Measurements from ENCODE around the gene PRKCA. TPM values are rescaled to one million over a fixed set of nuclear protein-coding genes. Genes with fewer than 3 reads are reported as not detected.

Gene PRKCA
- total RNA-seq, 1 donor from 2014 or later = 15.5 TPM

DNA sequence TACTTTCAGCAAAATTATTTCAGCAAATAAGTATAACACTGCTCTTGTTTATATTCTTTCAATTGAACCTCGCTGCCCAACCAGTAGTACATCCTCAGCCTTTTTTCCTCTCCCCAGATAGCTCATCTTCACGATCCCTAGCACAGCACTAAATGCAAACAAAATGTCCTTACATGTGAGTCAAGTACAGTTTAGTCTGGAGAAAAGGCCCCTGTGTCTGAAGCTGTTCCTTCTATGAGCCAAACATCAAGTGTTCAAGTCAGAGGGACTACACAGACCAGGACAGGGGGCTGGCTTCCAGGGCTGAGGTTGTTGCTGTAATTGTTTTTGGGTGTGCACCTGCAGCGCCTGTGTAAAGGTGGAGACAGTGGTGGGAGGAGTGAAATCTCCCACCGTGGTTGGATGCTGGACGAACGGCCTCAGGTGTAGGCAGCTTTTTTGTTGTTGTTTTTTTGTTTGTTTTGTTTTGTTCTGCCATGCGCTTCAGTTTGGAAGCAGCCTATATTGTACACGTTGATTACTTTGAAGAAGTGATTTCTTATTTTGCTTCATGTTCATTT is 147.1 kb downstream of the PRKCA start:
- TF ChIP-seq POLR2AphosphoS5 (IDR thresholded peaks at IDR 0.05; ENCODE audit: insufficient read depth in 1 of 2, low read depth in 1 of 2) (no peak), POLR2A (IDR thresholded peaks at IDR 0.05) (no peak), CTCF (IDR thresholded peaks at IDR 0.05) (no peak)
- Histone ChIP-seq H3K4me3 (no peak overlapping the region), H3K9me3 (no peaks in the 10 kb centered on the region), H3K27me3 (no peaks in the 10 kb centered on the region), H3K27ac (no peak overlapping the region), H3K36me3 (no peaks in the 10 kb centered on the region), H3K4me1 (no peaks in the 10 kb centered on the region)
- intact Hi-C loops (cut with DNase I) = no loop called here
- DNase-seq (ENCODE audit: extremely low spot score in 2 of 2) = no peak

GRCh38 chr17:66450008-66450851 is 147.8 kb downstream of the PRKCA start:
- intact Hi-C loops (cut with DNase I) = no loop called here
- no peak for DNase-seq (ENCODE audit: extremely low spot score in 2 of 2)

DNA sequence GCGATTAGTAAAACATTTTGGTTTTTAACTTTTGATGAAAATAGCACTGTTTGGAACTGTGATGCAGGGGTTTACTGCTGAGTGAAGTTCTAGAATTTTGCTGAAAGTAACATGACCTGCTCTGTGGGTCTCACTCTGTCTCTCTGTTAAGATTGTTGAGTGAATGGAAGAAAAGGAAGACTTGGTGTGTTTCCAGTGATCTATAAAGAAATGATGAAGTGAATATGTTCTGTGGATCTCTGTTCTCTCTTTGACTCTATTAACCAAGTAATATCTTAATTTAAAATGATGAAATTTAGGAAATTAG is 148.4 kb downstream of the PRKCA start:
- no peak for DNase-seq (ENCODE audit: extremely low spot score in 2 of 2)
- Histone ChIP-seq H3K36me3 (no peaks in the 10 kb centered on the region), H3K9me3 (no peaks in the 10 kb centered on the region), H3K4me1 (no peaks in the 10 kb centered on the region), H3K4me3 (no peak overlapping the region), H3K27ac (no peak overlapping the region), H3K27me3 (no peaks in the 10 kb centered on the region)
- no peak for TF ChIP-seq CTCF (IDR thresholded peaks at IDR 0.05)
- no peak for TF ChIP-seq POLR2A (IDR thresholded peaks at IDR 0.05)
- TF ChIP-seq POLR2AphosphoS5 (IDR thresholded peaks at IDR 0.05; ENCODE audit: insufficient read depth in 1 of 2, low read depth in 1 of 2) = no peak
- intact Hi-C loops (cut with DNase I) = no loop called here

More at GRCh38 chr17:66450008-66450851, 147.8 kb downstream of the PRKCA start:
- TF ChIP-seq POLR2A (IDR thresholded peaks at IDR 0.05) = no peak
- no peak for TF ChIP-seq CTCF (IDR thresholded peaks at IDR 0.05)
- TF ChIP-seq POLR2AphosphoS5 (IDR thresholded peaks at IDR 0.05; ENCODE audit: insufficient read depth in 1 of 2, low read depth in 1 of 2) = no peak
- Histone ChIP-seq H3K27me3 (no peaks in the 10 kb centered on the region), H3K9me3 (no peaks in the 10 kb centered on the region), H3K4me1 (no peaks in the 10 kb centered on the region), H3K36me3 (no peaks in the 10 kb centered on the region), H3K27ac (no peak overlapping the region), H3K4me3 (no peak overlapping the region)

GRCh38 chr17:66451188-66452149 is 149.1 kb downstream of the PRKCA start:
- Histone ChIP-seq H3K4me3 (no peak overlapping the region), H3K27me3 (no peaks in the 10 kb centered on the region), H3K9me3 (no peaks in the 10 kb centered on the region), H3K27ac (no peak overlapping the region), H3K36me3 (no peaks in the 10 kb centered on the region), H3K4me1 (no peaks in the 10 kb centered on the region)
- intact Hi-C loops (cut with DNase I) = no loop called here
- TF ChIP-seq CTCF (IDR thresholded peaks at IDR 0.05) (no peak), POLR2AphosphoS5 (IDR thresholded peaks at IDR 0.05; ENCODE audit: insufficient read depth in 1 of 2, low read depth in 1 of 2) (no peak), POLR2A (IDR thresholded peaks at IDR 0.05) (no peak)
- no peak for DNase-seq (ENCODE audit: extremely low spot score in 2 of 2)

Data from vagina (tissue), 2 donors.